ENCODE measurements around the gene TMEM18. TPM values are rescaled to one million over a fixed set of nuclear protein-coding genes. Genes with fewer than 3 reads are reported as not detected.
"Not testable (repeated sequence)": the region's sequence is repeated elsewhere in the genome, so short reads cannot be mapped to it uniquely, and the experiment has no call there.

TMEM18 gene
- 52.4 and 52.6 TPM in 2 replicates for total RNA-seq (2014; rRNA removed; shearing (Covaris generic))
- 28.2 and 36.2 TPM in 2 replicates for polyA plus RNA-seq (2015; cell fraction: cytosol; rRNA removed)
- polyA plus RNA-seq (2015; cell fraction: nucleus; rRNA removed), result 39.0 and 40.8 TPM in 2 replicates

GRCh38 chr2:677056-677958 is at the start of gene TMEM18:
Gene TMEM18, minus strand, starts transcription at chr2:677406. Its CDS starts 61 bp downstream, at chr2:677345.
- DNase-seq (ENCODE audit: low read depth, low spot score), result peak; percentile 100
- in situ Hi-C loops (cut with HindIII; ENCODE audit: low pct_unique_long_range_greater_than_20kb, low sequenced_read_pairs), result no loop called here

- no peak for DNase-seq (ENCODE audit: low read depth, low spot score)
- in situ Hi-C loops (cut with HindIII; ENCODE audit: low pct_unique_long_range_greater_than_20kb, low sequenced_read_pairs), result no loop called here
Observed at GRCh38 chr2:726169-726568, 49.0 kb upstream of the TMEM18 start.

- in situ Hi-C loops (cut with HindIII; ENCODE audit: low pct_unique_long_range_greater_than_20kb, low sequenced_read_pairs), result no loop called here
- DNase-seq (ENCODE audit: low read depth, low spot score), result no peak
Observed at GRCh38 chr2:725468-725867, 48.3 kb upstream of the TMEM18 start.

GRCh38 chr2:723761-724160 is 46.6 kb upstream of the TMEM18 start:
- in situ Hi-C loops (cut with HindIII; ENCODE audit: low pct_unique_long_range_greater_than_20kb, low sequenced_read_pairs), result no loop called here
- DNase-seq (ENCODE audit: low read depth, low spot score), result no peak

GRCh38 chr2:720842-721241 is 43.6 kb upstream of the TMEM18 start:
- in situ Hi-C loops (cut with HindIII; ENCODE audit: low pct_unique_long_range_greater_than_20kb, low sequenced_read_pairs), result no loop called here
- DNase-seq (ENCODE audit: low read depth, low spot score), result no peak

- in situ Hi-C loops (cut with HindIII; ENCODE audit: low pct_unique_long_range_greater_than_20kb, low sequenced_read_pairs), result no loop called here
- DNase-seq (ENCODE audit: low read depth, low spot score), result no peak
Observed at GRCh38 chr2:719734-720133, 42.5 kb upstream of the TMEM18 start.

- no peak for DNase-seq (ENCODE audit: low read depth, low spot score)
- in situ Hi-C loops (cut with HindIII; ENCODE audit: low pct_unique_long_range_greater_than_20kb, low sequenced_read_pairs), result no loop called here
Observed at GRCh38 chr2:719191-719590, 42.0 kb upstream of the TMEM18 start.

- in situ Hi-C loops (cut with HindIII; ENCODE audit: low pct_unique_long_range_greater_than_20kb, low sequenced_read_pairs), result no loop called here
Observed at GRCh38 chr2:717661-718060, 40.5 kb upstream of the TMEM18 start.

GRCh38 chr2:715854-716560 is 38.8 kb upstream of the TMEM18 start:
- peak; percentile 48 for DNase-seq (ENCODE audit: low read depth, low spot score)
- in situ Hi-C loops (cut with HindIII; ENCODE audit: low pct_unique_long_range_greater_than_20kb, low sequenced_read_pairs), result no loop called here

More at GRCh38 chr2:717661-718060, 40.5 kb upstream of the TMEM18 start:
- DNase-seq (ENCODE audit: low read depth, low spot score), result no peak

GRCh38 chr2:715038-715437 is 37.8 kb upstream of the TMEM18 start:
- no peak for DNase-seq (ENCODE audit: low read depth, low spot score)
- in situ Hi-C loops (cut with HindIII; ENCODE audit: low pct_unique_long_range_greater_than_20kb, low sequenced_read_pairs), result no loop called here

GRCh38 chr2:714005-714741 is 37.0 kb upstream of the TMEM18 start:
- DNase-seq (ENCODE audit: low read depth, low spot score), result peak; percentile 85
- in situ Hi-C loops (cut with HindIII; ENCODE audit: low pct_unique_long_range_greater_than_20kb, low sequenced_read_pairs), result no loop called here

GRCh38 chr2:710867-711665 is 33.9 kb upstream of the TMEM18 start:
- DNase-seq (ENCODE audit: low read depth, low spot score), result no peak
- in situ Hi-C loops (cut with HindIII; ENCODE audit: low pct_unique_long_range_greater_than_20kb, low sequenced_read_pairs), result no loop called here

- DNase-seq (ENCODE audit: low read depth, low spot score), result no peak
- in situ Hi-C loops (cut with HindIII; ENCODE audit: low pct_unique_long_range_greater_than_20kb, low sequenced_read_pairs), result no loop called here
Observed at GRCh38 chr2:709138-709765, 32.0 kb upstream of the TMEM18 start.

GRCh38 chr2:708667-709066 is 31.5 kb upstream of the TMEM18 start:
- in situ Hi-C loops (cut with HindIII; ENCODE audit: low pct_unique_long_range_greater_than_20kb, low sequenced_read_pairs), result no loop called here
- no peak for DNase-seq (ENCODE audit: low read depth, low spot score)

- in situ Hi-C loops (cut with HindIII; ENCODE audit: low pct_unique_long_range_greater_than_20kb, low sequenced_read_pairs), result no loop called here
Observed at GRCh38 chr2:705971-706511, 28.8 kb upstream of the TMEM18 start.

GRCh38 chr2:702765-703164 is 25.6 kb upstream of the TMEM18 start:
- in situ Hi-C loops (cut with HindIII; ENCODE audit: low pct_unique_long_range_greater_than_20kb, low sequenced_read_pairs); DNase-seq (ENCODE audit: low read depth, low spot score): not testable (repeated sequence)

More at GRCh38 chr2:705971-706511, 28.8 kb upstream of the TMEM18 start:
- no peak for DNase-seq (ENCODE audit: low read depth, low spot score)

All from SK-MEL-5 (cell line).